HEK293 (cell line): ENCODE data around the gene MYBPC3.

Experiments used
- CTCF ChIA-PET: fragments of 350-600 bp; formaldehyde crosslinking; extraction: SDS; loops from one replicate; lab custom pipeline; 2021; ENCODE audit warnings: antibody characterized with exemption; lab: Yijun Ruan, JAX
- POLR2A ChIA-PET: fragments of 300-600 bp; formaldehyde crosslinking; extraction: SDS; loops from one replicate; lab custom pipeline; 2020; ENCODE audit warnings: antibody characterized with exemption, inconsistent platforms; lab: Yijun Ruan, JAX
- H3K27ac ChIP-seq: fragments of 200-500 bp; sonication (Bioruptor generic); 2 replicates; pipeline ENCODE4 v1.5.1; 2014; ENCODE audit warnings: low read depth, low read length, control low read depth, inconsistent platforms; ENCODE audit errors: extremely low read depth
- H3K36me3 ChIP-seq, 2 experiments: fragments of 200-500 bp in 1 of 2; sonication (Bioruptor generic) in 1 of 2; 1 replicate in 1 of 2; 2 replicates in 1 of 2; pipeline ENCODE4 v1.5.1; 2014 to 2017; ENCODE audit warnings: inconsistent platforms in 2 of 2, low read length in 2 of 2; ENCODE audit not compliant: control insufficient read depth in 2 of 2, insufficient read depth in 1 of 2
- H3K4me1 ChIP-seq: fragments of 200-500 bp; sonication (Bioruptor generic); 2 replicates; pipeline ENCODE4 v1.5.1; 2014; ENCODE audit warnings: mild to moderate bottlenecking, low read length, inconsistent platforms; ENCODE audit not compliant: control insufficient read depth, insufficient read depth
- H3K4me3 ChIP-seq: 2 replicates; pipeline ENCODE4 v1.5.1; 2011; ENCODE audit warnings: low read depth, mild to moderate bottlenecking, control low read depth, low read length, moderate library complexity
- H3K9me3 ChIP-seq: fragments of 200-500 bp; sonication (Bioruptor generic); 2 replicates; pipeline ENCODE4 v1.5.1; 2014; ENCODE audit warnings: low read depth, low read length, inconsistent platforms; ENCODE audit not compliant: control insufficient read depth, insufficient read depth
- BCL6B ChIP-seq: fragments of 450-650 bp; formaldehyde crosslinking; IDR thresholded peaks from 2 replicates; pipeline ENCODE4 v1.5.1; 2017; ENCODE audit warnings: missing biosample characterization, missing genetic modification characterization
- KLF10 ChIP-seq: fragments of 450-650 bp; IDR thresholded peaks from 2 replicates; pipeline ENCODE4 v1.5.1; 2018; ENCODE audit warnings: missing biosample characterization, mild to moderate bottlenecking, missing genetic modification characterization
- REST ChIP-seq: fragments of 450-650 bp; formaldehyde crosslinking; IDR thresholded peaks from 2 replicates; pipeline ENCODE4 v1.5.1; 2016; ENCODE audit warnings: missing biosample characterization, missing genetic modification characterization
- SP2 ChIP-seq: fragments of 450-650 bp; formaldehyde crosslinking; IDR thresholded peaks from 2 replicates; pipeline ENCODE4 v1.5.1; 2016; ENCODE audit warnings: missing biosample characterization, missing genetic modification characterization
- ZBTB17 ChIP-seq: fragments of 450-650 bp; formaldehyde crosslinking; IDR thresholded peaks from 2 replicates; pipeline ENCODE4 v1.5.1; 2016; ENCODE audit warnings: missing biosample characterization, missing genetic modification characterization
- ZBTB7A ChIP-seq: fragments of 450-650 bp; formaldehyde crosslinking; IDR thresholded peaks from 2 replicates; pipeline ENCODE4 v1.5.1; 2016; ENCODE audit warnings: low read depth, missing biosample characterization, missing genetic modification characterization
- ZNF214 ChIP-seq: fragments of 450-650 bp; formaldehyde crosslinking; IDR thresholded peaks from 2 replicates; pipeline ENCODE4 v1.5.1; 2017; ENCODE audit warnings: missing biosample characterization, mild to moderate bottlenecking, missing genetic modification characterization, borderline replicate concordance
- ZNF221 ChIP-seq: fragments of 450-650 bp; formaldehyde crosslinking; IDR thresholded peaks from 2 replicates; pipeline ENCODE4 v1.5.1; 2017; ENCODE audit warnings: missing biosample characterization, missing genetic modification characterization, borderline replicate concordance
- ZNF555 ChIP-seq: fragments of 450-650 bp; formaldehyde crosslinking; conservative IDR thresholded peaks from 2 replicates; pipeline ENCODE4 v1.5.1; 2017; ENCODE audit warnings: missing biosample characterization, mild to moderate bottlenecking, missing genetic modification characterization, inconsistent platforms
- ZNF624 ChIP-seq: fragments of 450-650 bp; formaldehyde crosslinking; IDR thresholded peaks from 2 replicates; pipeline ENCODE4 v1.5.1; 2017; ENCODE audit warnings: missing biosample characterization, missing genetic modification characterization
- ZNF654 ChIP-seq: fragments of 450-650 bp; formaldehyde crosslinking; IDR thresholded peaks from 2 replicates; pipeline ENCODE4 v1.5.1; 2016; ENCODE audit warnings: low read depth, missing biosample characterization, missing genetic modification characterization
- ZNF670 ChIP-seq: fragments of 450-650 bp; formaldehyde crosslinking; IDR thresholded peaks from 2 replicates; pipeline ENCODE4 v1.5.1; 2016; ENCODE audit warnings: missing biosample characterization, missing genetic modification characterization, low read depth
- ZNF692 ChIP-seq: fragments of 450-650 bp; formaldehyde crosslinking; IDR thresholded peaks from 2 replicates; pipeline ENCODE4 v1.5.1; 2016; ENCODE audit warnings: missing biosample characterization, missing genetic modification characterization
- ZNF776 ChIP-seq: fragments of 450-650 bp; formaldehyde crosslinking; IDR thresholded peaks from 2 replicates; pipeline ENCODE4 v1.5.0; 2017; ENCODE audit warnings: missing biosample characterization, missing genetic modification characterization, borderline replicate concordance
- ZNF777 ChIP-seq: fragments of 450-650 bp; formaldehyde crosslinking; IDR thresholded peaks from 2 replicates; pipeline ENCODE4 v1.5.1; 2017; ENCODE audit warnings: missing biosample characterization, missing genetic modification characterization, borderline replicate concordance

MYBPC3 gene

GRCh38 chr11:47348131-47348802 lies 4.2 kb downstream of the MYBPC3 start:
- ChIA-PET POLR2A (no interaction called here), CTCF (interaction anchor here (0.5 to 1.7 kb wide), 4 partner anchors 21 to 98 kb away, joined by 3 to 5 read pairs (median 4); no protein-coding TSS in a partner anchor)
- no peaks in the 10 kb centered on the region for H3K9me3 ChIP-seq
- no peak overlapping the region for H3K4me3 ChIP-seq
- H3K27ac ChIP-seq: no peak overlapping the region
- TF ChIP-seq ZNF670 (tag by site-specific recombination) (no peak), ZNF555 (no peak)
- TF ChIP-seq, all 188 proteins: peak for 0
- Histone ChIP-seq H3K4me1 (no peaks in the 10 kb centered on the region), H3K36me3 (no peaks in the 10 kb centered on the region)

- no peaks in the 10 kb centered on the region for H3K36me3 ChIP-seq
- H3K4me3 ChIP-seq: no peak overlapping the region
- ChIA-PET CTCF (interaction anchor here (0.8 to 1.5 kb wide), 3 partner anchors 8 to 88 kb away, joined by 3 to 6 read pairs (median 3); no protein-coding TSS in a partner anchor), POLR2A (no interaction called here)
- no peaks in the 10 kb centered on the region for H3K9me3 ChIP-seq
- no peak overlapping the region for H3K27ac ChIP-seq
- no peak for TF ChIP-seq ZNF221 (tag by site-specific recombination)
- TF ChIP-seq ZNF214: no peak
- TF ChIP-seq ZNF555: no peak
- no peak for TF ChIP-seq ZNF692 (tag by site-specific recombination)
- no peak for TF ChIP-seq ZBTB7A (tag by site-specific recombination)
- no peak for TF ChIP-seq KLF10 (tag by site-specific recombination)
- no peak for TF ChIP-seq ZNF776
- no peak for TF ChIP-seq ZNF624 (tag by site-specific recombination)
- no peak for TF ChIP-seq ZBTB17 (tag by site-specific recombination)
- no peak for TF ChIP-seq SP2 (tag by site-specific recombination)
- no peak for TF ChIP-seq ZNF777 (tag by site-specific recombination)
- no peak for TF ChIP-seq ZNF654 (tag by site-specific recombination)
- TF ChIP-seq REST (tag by site-specific recombination): no peak
- no peak for TF ChIP-seq BCL6B (tag by site-specific recombination)
- no peaks in the 10 kb centered on the region for H3K4me1 ChIP-seq
Observed at GRCh38 chr11:47347137-47347536, 5.4 kb downstream of the MYBPC3 start.
